Right cardiac atrium (tissue), 5 donors: ENCODE data around the gene NLN. TPM values are rescaled to one million over a fixed set of nuclear protein-coding genes. Genes with fewer than 3 reads are reported as not detected.
"Not testable (repeated sequence)": the region's sequence is repeated elsewhere in the genome, so short reads cannot be mapped to it uniquely, and the experiment has no call there.

Source experiments
- ATAC-seq, 2 donors: fragments of 200-7000 bp; cut with Tn5 transposase; one replicate each; pipeline versions ENCODE4 v1.8.0 to v1.9.1; 2020; ENCODE audit warnings: moderate library complexity in 2 of 2, mild to moderate bottlenecking in 1 of 2
- DNase-seq, 3 donors: peaks; one replicate each; pipeline ENCODE4 v3.0.0-alpha.2; 2020
- H3K27ac ChIP-seq: one replicate; pipeline ENCODE4 v1.5.1; 2013; ENCODE audit warnings: mild to moderate bottlenecking, low read length, control low read depth, moderate library complexity
- H3K27me3 ChIP-seq: one replicate; pipeline ENCODE4 v1.6.1; 2013; ENCODE audit not compliant: control insufficient read depth, insufficient read depth
- H3K4me1 ChIP-seq: one replicate; pipeline ENCODE4 v1.6.1; 2013; ENCODE audit warnings: low read length; ENCODE audit not compliant: control insufficient read depth, insufficient read depth
- H3K4me3 ChIP-seq: one replicate; pipeline ENCODE4 v1.5.1; 2013; ENCODE audit warnings: low read length, control low read depth
- H3K9me3 ChIP-seq: one replicate; pipeline ENCODE4 v1.6.1; 2013; ENCODE audit warnings: low read length; ENCODE audit not compliant: control insufficient read depth
- WGBS: extraction: QIAGEN DNeasy Blood & Tissue Kit; methylation state at CpG from one replicate; pipeline ENCODE4 v1.1.7; 2013; 5-methylcytosine and 5-hydroxymethylcytosine counted together
- intact Hi-C, 4 donors: fragments of 100-400 bp; cut with DNase I; formaldehyde crosslinking; loops; one replicate each; pipeline versions ENCODE4 v1.11.0 to v1.14.0; 2022 to 2023
- polyA plus RNA-seq: library from polyadenylated mRNA; stranded (reverse); fragments of 200-250 nt; gene quantifications from one replicate; pipeline ENCODE4 v1.2.3, GENCODE V29; 2013
- total RNA-seq, 4 donors: library from RNA; stranded (reverse); fragmentation: NEBNext Ultra II Directional; extraction: Animal tissue kit (Norgen Biotek cat#: 25700); gene quantifications; one replicate each; pipeline ENCODE4 v1.2.1, GENCODE V29; 2021
- donor health status: healthy with polysubstance abuse.
- donor health status: DM: no; HTN: yes; CAD: no.
- donor health status: DM: no; HTN: no; CAD: no.
- donor health status: DM: no; HTN: yes; CAD: no; lungs with severe emphysema.
- donor health status: DM: yes; HTN: yes; CAD: no.

NLN gene
- total and polyA plus RNA-seq, 5 donors = 2.3 to 11.9 (median 11.1) TPM

DNA sequence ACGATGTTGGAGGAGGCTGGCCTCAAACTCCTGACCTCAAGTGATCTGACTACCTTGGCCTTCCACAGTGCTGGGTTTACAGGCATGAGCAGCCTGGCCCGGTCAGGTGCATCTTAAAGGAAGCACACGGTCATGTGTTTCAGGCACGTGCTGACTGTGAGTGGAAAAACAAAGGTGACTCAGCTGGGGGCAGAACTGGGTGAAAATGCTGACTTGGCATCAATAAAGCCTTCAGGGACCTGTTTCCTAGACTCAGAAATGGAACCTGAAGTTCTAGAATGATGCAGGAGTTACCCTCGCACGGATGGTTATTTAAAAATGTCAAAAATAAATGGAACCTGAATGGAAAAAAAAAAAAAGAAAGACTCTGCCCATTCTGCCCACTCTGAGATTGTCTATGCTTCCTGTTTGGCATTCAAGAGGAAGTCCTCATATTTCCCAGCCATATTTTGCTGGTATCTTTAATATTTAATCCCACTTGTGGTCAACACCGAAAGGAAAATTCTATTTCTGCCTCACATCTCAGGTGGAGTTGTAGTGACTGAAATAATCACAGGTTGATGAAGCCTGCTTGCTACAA lies 12.3 kb downstream of the NLN start:
- intact Hi-C loops, H3K4me3 ChIP-seq, DNase-seq, H3K27me3 ChIP-seq, H3K9me3 ChIP-seq, H3K27ac ChIP-seq, H3K4me1 ChIP-seq, ATAC-seq: not testable (repeated sequence)
- 76% methylated on average over 7 of the region's 7 CpGs for WGBS

DNA sequence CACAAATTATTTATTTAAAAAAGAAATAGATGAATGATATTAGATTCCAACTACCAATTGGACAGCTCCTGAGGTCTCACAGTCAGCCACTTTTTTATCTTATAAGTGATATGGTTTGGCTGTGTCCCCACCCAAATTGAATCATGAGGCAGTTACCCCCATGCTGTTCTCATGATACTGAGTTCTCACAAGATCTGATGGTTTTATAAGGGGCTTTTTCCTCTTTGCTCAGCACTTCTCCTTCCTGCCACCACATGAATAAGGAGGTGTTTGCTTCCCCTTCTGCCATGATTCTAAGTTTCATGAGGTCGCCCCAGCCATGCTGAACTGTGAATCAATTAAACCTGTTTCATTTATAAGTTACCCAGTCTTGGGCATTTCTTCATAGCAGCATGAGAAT lies 12.9 kb downstream of the NLN start:
- H3K27me3 ChIP-seq = no peaks in the 10 kb centered on the region
- DNase-seq = no peak
- 86% methylated on average over 1 of the region's 1 CpG for WGBS
- H3K4me3 ChIP-seq = no peak overlapping the region
- H3K4me1 ChIP-seq = no peaks in the 10 kb centered on the region
- H3K27ac ChIP-seq = no peak overlapping the region
- ATAC-seq = no peak
- intact Hi-C loops = no loop called here
- H3K9me3 ChIP-seq = no peaks in the 10 kb centered on the region

DNA sequence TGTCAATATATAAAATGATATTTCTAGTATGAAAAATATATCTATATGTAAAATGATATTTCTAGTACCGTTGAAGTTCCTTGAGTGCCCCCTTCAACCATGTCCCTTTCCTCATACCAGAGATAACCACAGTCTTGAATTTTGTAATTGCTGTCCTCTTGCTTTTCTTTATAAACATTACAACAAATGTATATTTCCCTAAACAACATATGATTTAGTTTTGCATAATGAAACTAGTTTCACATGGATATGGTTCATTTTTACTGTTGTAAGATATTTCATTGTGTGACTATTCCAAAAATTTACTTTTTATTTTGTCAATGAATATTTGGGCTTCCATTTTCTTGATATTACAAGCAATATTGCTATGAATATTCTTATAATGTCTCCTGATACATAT lies 14.0 kb downstream of the NLN start:
- no peak overlapping the region for H3K4me3 ChIP-seq
- H3K27ac ChIP-seq = no peak overlapping the region
- DNase-seq (no peak), ATAC-seq (no peak)
- H3K4me1 ChIP-seq = no peaks in the 10 kb centered on the region
- WGBS = 53% methylated on average over 1 of the region's 1 CpG
- H3K27me3 ChIP-seq = no peaks in the 10 kb centered on the region
- intact Hi-C loops = no loop called here
- H3K9me3 ChIP-seq = no peaks in the 10 kb centered on the region

DNA sequence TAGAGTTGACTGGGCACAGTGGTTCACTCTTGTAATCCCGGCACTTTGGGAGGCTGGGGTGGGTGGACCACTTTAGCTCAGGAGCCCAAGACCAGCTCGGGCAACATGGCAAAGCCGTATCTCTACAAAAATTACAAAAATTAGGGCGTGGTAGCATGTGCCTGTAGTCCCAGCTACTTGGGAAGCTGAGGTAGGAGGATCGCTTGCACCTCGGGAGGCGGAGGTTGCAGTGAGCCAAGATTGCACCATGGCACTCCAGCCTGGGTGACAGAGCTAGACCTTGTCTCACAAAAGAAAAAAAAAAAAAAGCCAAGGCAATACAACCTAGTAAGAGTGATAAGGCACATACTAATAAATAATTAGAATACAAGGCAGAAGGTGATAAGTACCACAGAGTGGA lies 15.8 kb downstream of the NLN start:
- Histone ChIP-seq H3K27ac (no peak overlapping the region), H3K4me1 (no peaks in the 10 kb centered on the region), H3K4me3 (no peak overlapping the region), H3K27me3 (no peaks in the 10 kb centered on the region), H3K9me3 (no peaks in the 10 kb centered on the region)
- DNase-seq (no peak), ATAC-seq (no peak)
- intact Hi-C loops = no loop called here
- WGBS = 89% methylated on average over 7 of the region's 7 CpGs

DNA sequence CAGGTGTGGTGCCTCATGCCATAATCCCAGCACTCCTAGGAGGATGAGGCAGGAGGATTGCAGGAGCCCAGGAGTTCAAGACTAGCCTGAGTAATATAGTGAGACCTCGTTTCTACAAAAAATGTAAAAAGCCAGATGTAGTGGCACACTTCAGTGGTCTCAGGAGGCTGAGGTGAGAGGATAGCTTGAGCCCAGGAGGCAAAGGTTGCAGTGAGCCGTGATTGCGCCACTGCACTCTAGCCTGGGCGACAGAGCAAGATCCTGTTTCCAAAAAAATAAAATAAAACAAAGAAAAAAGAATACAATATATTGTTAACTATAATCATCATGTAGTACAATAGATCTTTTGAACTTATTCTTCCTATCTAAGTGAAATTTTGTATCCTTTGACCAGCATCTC lies 16.3 kb downstream of the NLN start:
- Histone ChIP-seq H3K27ac (no peak overlapping the region), H3K4me3 (no peak overlapping the region), H3K9me3 (no peaks in the 10 kb centered on the region), H3K27me3 (no peaks in the 10 kb centered on the region), H3K4me1 (no peaks in the 10 kb centered on the region)
- ATAC-seq = no peak
- DNase-seq = no peak
- intact Hi-C loops = no loop called here
- 89% methylated on average over 4 of the region's 4 CpGs for WGBS

DNA sequence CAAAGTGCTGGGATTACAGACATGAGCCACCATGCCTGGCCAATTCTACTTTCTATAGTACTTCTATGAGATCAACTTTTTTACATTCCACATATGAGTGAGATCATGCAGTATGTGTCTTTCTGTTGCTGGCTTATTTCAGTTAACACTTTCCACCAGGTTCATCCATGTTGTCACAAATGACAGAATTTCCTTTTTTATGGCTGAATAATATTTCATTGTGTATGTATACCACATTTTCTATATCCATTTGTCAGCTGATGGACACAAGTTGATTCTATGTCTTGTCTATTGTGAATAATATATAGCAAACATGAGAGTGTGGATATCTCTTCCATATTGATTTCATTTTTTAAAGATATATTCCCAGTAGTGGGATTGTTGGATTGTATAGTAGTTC lies 17.2 kb downstream of the NLN start:
- DNase-seq (no peak), ATAC-seq (no peak)
- H3K27ac ChIP-seq = no peak overlapping the region
- H3K4me1 ChIP-seq = no peaks in the 10 kb centered on the region
- intact Hi-C loops = no loop called here
- H3K27me3 ChIP-seq = no peaks in the 10 kb centered on the region
- no peaks in the 10 kb centered on the region for H3K9me3 ChIP-seq
- H3K4me3 ChIP-seq = no peak overlapping the region

DNA sequence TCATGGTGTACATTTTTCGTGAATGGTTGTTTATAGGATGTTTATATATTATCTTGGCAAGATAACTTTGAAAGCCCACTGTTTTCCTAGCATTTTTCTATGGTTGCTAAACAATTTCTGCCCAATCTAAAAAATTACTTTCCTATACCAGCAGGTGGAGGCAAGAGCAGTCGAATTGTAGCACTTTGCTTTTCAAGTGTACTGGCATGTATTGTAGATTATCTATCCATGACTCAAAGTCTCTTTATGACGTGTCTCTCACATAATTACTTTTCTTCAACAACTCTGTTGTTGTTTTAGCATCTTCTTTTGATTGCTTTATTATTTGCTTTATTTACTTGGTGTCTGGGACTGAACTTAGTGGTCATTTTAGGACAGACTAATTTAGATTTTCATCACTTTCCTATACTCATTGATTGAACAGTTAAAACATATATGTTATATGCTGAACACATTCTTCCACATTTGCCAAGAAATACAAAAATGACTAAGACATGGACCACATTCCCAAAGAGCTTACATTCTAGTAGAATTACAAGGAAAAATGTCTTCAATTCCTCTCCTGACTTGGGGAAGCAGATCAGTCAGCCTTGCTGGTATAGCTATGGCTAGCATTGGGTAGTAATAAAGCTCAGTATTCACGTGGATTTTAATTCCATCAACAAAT lies 20.7 kb downstream of the NLN start:
- H3K9me3 ChIP-seq = no peaks in the 10 kb centered on the region
- ATAC-seq (peak in 1 of 2 donors; percentile 48), DNase-seq (no peak)
- no peaks in the 10 kb centered on the region for H3K4me1 ChIP-seq
- intact Hi-C loops = no loop called here
- H3K27ac ChIP-seq = no peak overlapping the region
- 31% methylated on average over 4 of the region's 4 CpGs for WGBS
- no peak overlapping the region for H3K4me3 ChIP-seq
- no peaks in the 10 kb centered on the region for H3K27me3 ChIP-seq

DNA sequence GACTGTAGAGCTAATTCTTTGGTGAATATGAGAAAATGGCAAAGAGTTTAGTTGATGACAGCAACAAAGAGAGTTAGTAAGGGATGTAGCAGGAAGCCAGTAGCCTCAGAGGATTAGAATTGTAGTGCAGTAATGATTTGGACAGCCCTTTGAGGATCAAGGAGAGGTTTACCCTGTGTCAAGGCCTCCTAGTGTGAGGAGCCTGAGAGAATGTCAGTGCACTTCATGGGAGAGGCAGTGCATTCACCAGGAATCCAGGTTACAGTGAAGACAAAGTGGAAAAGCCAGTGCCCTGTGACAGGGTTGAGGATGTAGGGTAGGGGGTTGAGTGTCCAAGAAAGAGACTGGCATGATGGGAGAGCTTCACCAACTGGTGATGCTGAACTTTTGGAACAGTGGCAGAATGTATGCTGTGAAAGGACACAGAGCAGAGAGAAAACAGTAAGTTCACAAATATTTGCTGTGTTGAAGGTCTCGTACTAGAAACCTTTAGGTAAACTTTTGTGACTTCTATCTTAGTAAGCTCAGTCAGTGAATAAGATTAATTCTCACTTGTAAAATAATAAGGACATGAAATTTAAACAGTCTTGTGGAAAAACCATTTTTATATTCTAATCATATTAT lies 27.3 kb downstream of the NLN start:
- H3K4me1 ChIP-seq = no peaks in the 10 kb centered on the region
- ATAC-seq = no peak
- H3K27me3 ChIP-seq = no peaks in the 10 kb centered on the region
- 100% methylated on average over 1 of the region's 1 CpG for WGBS
- H3K4me3 ChIP-seq = no peak overlapping the region
- intact Hi-C loops = no loop called here
- no peak overlapping the region for H3K27ac ChIP-seq
- no peaks in the 10 kb centered on the region for H3K9me3 ChIP-seq
- no peak for DNase-seq

DNA sequence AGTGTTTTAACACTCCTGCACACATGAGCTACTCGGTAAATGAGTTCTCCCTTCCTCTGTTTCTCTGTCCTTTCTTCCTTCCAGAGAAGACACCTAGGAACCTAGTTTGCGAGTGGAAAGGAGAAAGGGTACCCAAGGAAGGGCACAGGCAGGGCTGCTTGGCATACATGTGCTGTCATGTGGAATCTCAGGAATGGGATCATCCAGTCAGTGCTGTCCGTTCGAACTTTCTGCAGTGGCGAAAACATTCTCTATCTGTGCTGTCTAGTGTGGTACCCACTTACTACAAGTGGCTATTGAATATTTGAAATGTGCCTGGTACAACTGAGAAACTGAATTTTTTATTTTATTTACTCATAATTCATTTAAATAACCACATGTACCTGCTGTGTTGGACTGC lies 28.0 kb downstream of the NLN start:
- ATAC-seq (peak; percentile 53 to 62), DNase-seq (no peak)
- H3K4me3 ChIP-seq = no peak overlapping the region
- H3K4me1 ChIP-seq = no peaks in the 10 kb centered on the region
- no peaks in the 10 kb centered on the region for H3K9me3 ChIP-seq
- no peak overlapping the region for H3K27ac ChIP-seq
- WGBS = 69% methylated on average over 5 of the region's 5 CpGs
- H3K27me3 ChIP-seq = no peaks in the 10 kb centered on the region
- intact Hi-C loops = no loop called here

DNA sequence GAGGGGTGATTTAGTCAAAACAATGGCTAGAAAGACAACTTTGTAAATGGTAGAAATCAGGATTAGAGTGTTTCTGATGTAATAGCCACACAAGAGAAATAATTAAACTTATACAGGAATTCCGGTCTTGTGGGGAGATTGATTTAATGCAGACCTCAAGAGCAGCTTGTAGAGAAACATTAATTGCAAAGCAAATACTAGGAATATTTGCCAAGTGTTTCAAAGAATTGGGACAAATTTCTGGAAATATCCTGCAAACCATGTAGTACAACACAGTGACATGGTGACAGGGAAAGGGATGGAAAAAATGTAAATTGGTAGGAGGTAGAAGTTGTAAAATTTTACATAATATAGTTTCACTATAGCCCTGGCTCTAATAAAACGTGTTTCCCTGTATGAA lies 28.9 kb downstream of the NLN start:
- Histone ChIP-seq H3K4me1 (no peaks in the 10 kb centered on the region), H3K27ac (no peak overlapping the region), H3K9me3 (no peaks in the 10 kb centered on the region), H3K4me3 (no peak overlapping the region), H3K27me3 (no peaks in the 10 kb centered on the region)
- intact Hi-C loops = no loop called here
- 90% methylated on average over 2 of the region's 2 CpGs for WGBS
- no peak for ATAC-seq
- DNase-seq = no peak

DNA sequence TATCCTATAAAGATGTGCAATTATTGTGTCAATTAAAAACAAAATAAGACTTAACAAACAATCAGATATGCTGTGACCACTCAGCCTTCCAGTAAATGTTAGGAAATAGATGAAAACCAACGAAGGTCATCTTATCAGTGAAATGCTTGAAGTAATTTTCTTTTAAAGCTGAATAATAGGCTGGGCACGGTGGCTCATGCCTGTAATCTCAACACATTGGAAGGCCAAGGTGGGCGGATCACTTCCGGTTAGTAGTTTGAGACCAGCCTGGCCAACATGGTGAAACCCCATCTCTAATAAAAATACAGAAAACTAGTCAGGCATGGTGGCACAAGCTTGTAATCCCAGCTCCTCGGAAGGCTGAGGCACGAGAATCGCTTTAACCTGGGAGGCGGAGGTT lies 31.2 kb downstream of the NLN start:
- H3K27me3 ChIP-seq = no peaks in the 10 kb centered on the region
- H3K27ac ChIP-seq = no peak overlapping the region
- DNase-seq (no peak), ATAC-seq (no peak)
- WGBS = 84% methylated on average over 8 of the region's 8 CpGs
- no peaks in the 10 kb centered on the region for H3K4me1 ChIP-seq
- no peaks in the 10 kb centered on the region for H3K9me3 ChIP-seq
- intact Hi-C loops = no loop called here
- no peak overlapping the region for H3K4me3 ChIP-seq
